ENCODE results near the gene RPL13A. TPM values are rescaled to one million over a fixed set of nuclear protein-coding genes. Genes with fewer than 3 reads are reported as not detected.

Gene RPL13A
- total and polyA plus RNA-seq, 8 donors, result 1,459 to 2,866 (median 2,024) TPM

DNA sequence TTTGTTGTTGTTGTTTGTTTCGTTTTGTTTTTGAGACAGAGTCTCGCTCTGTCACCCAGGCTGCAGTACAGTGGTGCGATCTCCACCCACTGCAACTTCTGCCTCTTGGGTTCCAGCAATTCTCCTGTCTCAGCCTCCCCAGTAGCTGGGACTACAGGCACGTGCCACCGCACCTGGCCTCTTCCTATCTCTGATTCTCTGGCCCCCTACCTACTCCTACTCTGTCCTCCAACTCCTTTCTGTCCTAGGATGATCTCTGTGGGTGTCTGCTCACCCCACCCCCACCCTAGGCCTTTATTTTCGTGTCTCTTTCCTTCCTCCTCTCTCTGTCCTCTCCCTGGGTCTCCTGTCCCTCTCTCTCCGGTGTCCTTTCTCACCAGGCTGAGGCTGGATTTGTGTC lies 37.0 kb upstream of the RPL13A start:
- no peaks in the 10 kb centered on the region for H3K36me3 ChIP-seq
- FAIRE-seq, result no peak

GRCh38 chr19:49451430-49452181 lies 35.8 kb upstream of the RPL13A start, which contains the start of gene PIH1D1:
Gene PIH1D1, minus strand, starts transcription at chr19:49451814. Its CDS starts 240 bp downstream, at chr19:49451574.
- Histone ChIP-seq H3K9me3 (no peaks in the 10 kb centered on the region), H3K27me3 (no peaks in the 10 kb centered on the region), H3K4me3 (peak within 1 kb of the TSS; percentile 64 to 80 (median 72)), H3K36me3 (no peaks in the 10 kb centered on the region), H3K4me1 (peaks cover 0 to 7% (median 5%) of the 10 kb centered on the region in 3 donors), H3K27ac (peak within 1 kb of the TSS; percentile 85 to 95 (median 88))
- ATAC-seq, result peak; percentile 74 to 85 (median 80)
- intact Hi-C loops (cut with DNase I), result no loop called here
- TF ChIP-seq, protein P1, sequence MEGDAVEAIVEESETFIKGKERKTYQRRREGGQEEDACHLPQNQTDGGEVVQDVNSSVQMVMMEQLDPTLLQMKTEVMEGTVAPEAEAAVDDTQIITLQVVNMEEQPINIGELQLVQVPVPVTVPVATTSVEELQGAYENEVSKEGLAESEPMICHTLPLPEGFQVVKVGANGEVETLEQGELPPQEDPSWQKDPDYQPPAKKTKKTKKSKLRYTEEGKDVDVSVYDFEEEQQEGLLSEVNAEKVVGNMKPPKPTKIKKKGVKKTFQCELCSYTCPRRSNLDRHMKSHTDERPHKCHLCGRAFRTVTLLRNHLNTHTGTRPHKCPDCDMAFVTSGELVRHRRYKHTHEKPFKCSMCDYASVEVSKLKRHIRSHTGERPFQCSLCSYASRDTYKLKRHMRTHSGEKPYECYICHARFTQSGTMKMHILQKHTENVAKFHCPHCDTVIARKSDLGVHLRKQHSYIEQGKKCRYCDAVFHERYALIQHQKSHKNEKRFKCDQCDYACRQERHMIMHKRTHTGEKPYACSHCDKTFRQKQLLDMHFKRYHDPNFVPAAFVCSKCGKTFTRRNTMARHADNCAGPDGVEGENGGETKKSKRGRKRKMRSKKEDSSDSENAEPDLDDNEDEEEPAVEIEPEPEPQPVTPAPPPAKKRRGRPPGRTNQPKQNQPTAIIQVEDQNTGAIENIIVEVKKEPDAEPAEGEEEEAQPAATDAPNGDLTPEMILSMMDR (IDR thresholded peaks at IDR 0.05), result peak in 1 of 4 donors; percentile 9
- WGBS, 2 donors, result 0 to 1% methylated on average over 42 of the region's 42 CpGs
- FAIRE-seq, result peak; percentile 65
- peak; percentile 83 to 98 (median 97) for DNase-seq

More for the DNA sequence above, 37.0 kb upstream of the RPL13A start:
- H3K9me3 ChIP-seq, result no peaks in the 10 kb centered on the region
- H3K27me3 ChIP-seq, result no peaks in the 10 kb centered on the region
- DNase-seq (no peak), ATAC-seq (no peak)
- H3K4me3 ChIP-seq, result peak overlapping the region in 1 of 4 donors; percentile 68
- no peak overlapping the region for H3K27ac ChIP-seq
- TF ChIP-seq, protein P1 (IDR thresholded peaks at IDR 0.05), result no peak
- WGBS, 2 donors, result 79 to 80% methylated on average over 7 of the region's 7 CpGs
- peaks cover 0 to 7% (median 5%) of the 10 kb centered on the region in 3 donors for H3K4me1 ChIP-seq
- intact Hi-C loops (cut with DNase I), result no loop called here

DNA sequence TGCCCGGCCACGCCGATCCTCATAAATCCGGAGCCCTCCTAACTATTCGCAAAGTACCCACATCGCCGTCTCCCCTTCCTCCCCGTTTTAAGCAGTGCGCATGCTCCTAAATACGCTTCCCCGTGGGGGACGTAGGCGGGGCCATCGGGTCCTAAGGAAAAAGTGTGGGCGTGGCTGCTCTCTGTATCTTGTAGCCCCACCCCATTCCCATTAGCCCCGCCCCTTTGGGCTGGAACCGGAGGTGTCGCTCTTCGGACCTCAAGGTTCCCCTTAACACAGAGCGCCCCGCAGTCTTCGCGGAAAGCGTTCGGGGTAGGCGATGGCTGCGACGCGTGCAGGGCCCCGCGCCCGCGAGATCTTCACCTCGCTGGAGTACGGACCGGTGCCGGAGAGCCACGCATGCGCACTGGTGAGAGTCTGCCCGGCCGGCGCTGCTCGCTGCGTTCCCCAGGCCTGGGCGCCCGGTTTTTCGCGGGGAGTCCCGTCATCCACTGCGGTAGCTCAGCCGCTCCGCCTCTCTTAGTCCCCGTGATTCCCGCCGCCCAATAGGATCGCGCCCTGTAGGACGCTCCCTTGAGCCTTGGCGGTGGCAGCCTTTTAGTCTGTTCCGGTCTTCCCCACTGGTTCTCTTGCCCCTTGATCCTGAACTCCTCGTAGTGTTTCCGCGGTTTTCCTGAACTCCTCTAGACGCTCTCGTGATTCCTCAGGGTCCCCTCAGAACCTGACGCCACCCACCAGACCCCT lies 34.2 kb upstream of the RPL13A start, which contains the start of gene ALDH16A1:
Gene ALDH16A1 (plus strand): TSS at position 213 of the 744 bp plus-strand sequence. CDS start 107 bp downstream, at position 320.
- Histone ChIP-seq H3K27me3 (no peaks in the 10 kb centered on the region), H3K4me3 (peak within 1 kb of the TSS; percentile 41 to 63 (median 54)), H3K9me3 (no peaks in the 10 kb centered on the region), H3K36me3 (no peaks in the 10 kb centered on the region), H3K4me1 (peaks cover 0 to 7% (median 5%) of the 10 kb centered on the region in 3 donors), H3K27ac (peak within 1 kb of the TSS; percentile 85 to 95 (median 88))
- TF ChIP-seq, protein P1 (IDR thresholded peaks at IDR 0.05), result no peak
- WGBS, 2 donors, result 0 to 1% methylated on average over 66 of the region's 66 CpGs
- peak; percentile 86 to 91 (median 87) for ATAC-seq
- intact Hi-C loops (cut with DNase I), result no loop called here
- no peak for FAIRE-seq
- peak; percentile 97 to 99 (median 98) for DNase-seq

- H3K27ac ChIP-seq, result peak overlapping the region; percentile 85 to 95 (median 88)
- no peaks in the 10 kb centered on the region for H3K27me3 ChIP-seq
- intact Hi-C loops (cut with DNase I), result no loop called here
- H3K9me3 ChIP-seq, result no peaks in the 10 kb centered on the region
- FAIRE-seq (no peak), ATAC-seq (no peak), DNase-seq (no peak)
- H3K4me1 ChIP-seq, result peaks cover 0 to 7% (median 5%) of the 10 kb centered on the region in 3 donors
- H3K4me3 ChIP-seq, result peak overlapping the region; percentile 41 to 63 (median 54)
- 26 to 31% methylated on average over 10 of the region's 10 CpGs for whole genome bisulfite sequencing, 2 donors
- TF ChIP-seq, protein P1 (IDR thresholded peaks at IDR 0.05), result no peak
- H3K36me3 ChIP-seq, result no peaks in the 10 kb centered on the region
Measured at GRCh38 chr19:49453757-49454240, 33.6 kb upstream of the RPL13A start.
